K562 (cell line): ENCODE data around the gene LMNTD2. TPM values are rescaled to one million over a fixed set of nuclear protein-coding genes. Genes with fewer than 3 reads are reported as not detected.

ENCODE experiments used
- CBX8 ChIP-seq: fragments of 200-600 bp; sonication (generic); IDR thresholded peaks from 2 replicates; pipeline ENCODE4 v1.6.1; 2012; ENCODE audit warnings: borderline replicate concordance, mixed run types, low read depth, mild to moderate bottlenecking, moderate library complexity, mixed read lengths, low read length, control low read depth, inconsistent platforms; ENCODE audit not compliant: poor library complexity, severe bottlenecking; ENCODE audit errors: extremely low read depth
- MCM7 ChIP-seq, 2 experiments: fragments of 450-650 bp; IDR thresholded peaks; 2 replicates each; pipeline ENCODE4 v1.6.1; 2016 to 2018
- MYC ChIP-seq, 2 experiments: fragments of 250-450 bp in 1 of 2; sonication (Bioruptor Pico) in 1 of 2; IDR thresholded peaks; 2 replicates each; pipeline versions ENCODE4 v1.5.1 to v1.6.1; 2012 to 2021; ENCODE audit warnings: low read depth in 2 of 2, borderline replicate concordance in 1 of 2, improper control_type of control experiment in 1 of 2, low read length in 1 of 2, mild to moderate bottlenecking in 1 of 2, moderate library complexity in 1 of 2
- RBM22 ChIP-seq: fragments of 200-400 bp; formaldehyde crosslinking; IDR thresholded peaks from 2 replicates; pipeline ENCODE4 v1.6.1; 2018; ENCODE audit warnings: low read length, low read depth; ENCODE audit not compliant: poor library complexity, severe bottlenecking
- RBM25 ChIP-seq: fragments of 200-400 bp; formaldehyde crosslinking; IDR thresholded peaks from 2 replicates; pipeline ENCODE4 v1.6.1; 2018; ENCODE audit warnings: low read length, low read depth, moderate library complexity; ENCODE audit not compliant: severe bottlenecking
- SAFB ChIP-seq: fragments of 200-400 bp; formaldehyde crosslinking; IDR thresholded peaks from 2 replicates; pipeline ENCODE4 v1.6.1; 2017; ENCODE audit warnings: low read depth, low read length, borderline replicate concordance
- ZNF644 ChIP-seq: fragments of 200-800 bp; sonication (Bioruptor generic); IDR thresholded peaks from 2 replicates; pipeline ENCODE4 v1.6.1; 2016; ENCODE audit warnings: low read depth, missing genetic modification characterization, missing compliant biosample characterization
- polyA plus RNA-seq, 8 experiments: library from polyadenylated mRNA; depleted of rRNA in 4 of 8; stranded (reverse) in 5 of 8; unstranded in 3 of 8; fragments of >200 nt; fragmentation: Nextera tagmentation in 2 of 8; fragmentation: Illumina TruSeq in 1 of 8; extraction: Ambion mirVana in 2 of 8; extraction: Trizol in 1 of 8; gene quantifications; 2 replicates each; pipeline versions ENCODE4 v1.2.1 to v1.2.3, GENCODE V29; 2011 to 2014; ENCODE audit warnings: inconsistent platforms in 1 of 8, missing spikeins in 1 of 8
- total RNA-seq, 7 experiments: library from RNA; depleted of rRNA in 6 of 7; stranded (reverse); fragments of >200 nt in 6 of 7; fragmentation: Illumina TruSeq in 2 of 7; extraction: Trizol in 2 of 7; gene quantifications; 2 replicates each; pipeline versions ENCODE4 v1.2.1 to v1.2.3, GENCODE V29; 2011 to 2021; ENCODE audit warnings: low replicate concordance in 1 of 7
- TF ChIP-seq, protein P1 (sequence below): fragments of 450-650 bp; formaldehyde crosslinking; IDR thresholded peaks from 2 replicates; pipeline ENCODE4 v1.4.0; 2020; ENCODE audit warnings: mild to moderate bottlenecking, moderate library complexity
- TF ChIP-seq, protein P2 (sequence below): sonication (generic); formaldehyde crosslinking; IDR thresholded peaks from 2 replicates; pipeline ENCODE4 v1.8.1; 2023; ENCODE audit warnings: mild to moderate bottlenecking, missing genetic modification reagents
- TF ChIP-seq, protein P3 (sequence below): sonication (generic); formaldehyde crosslinking; IDR thresholded peaks from 2 replicates; pipeline ENCODE4 v1.8.0; 2022; ENCODE audit warnings: missing genetic modification reagents, mild to moderate bottlenecking, borderline replicate concordance
- TF ChIP-seq, protein P4 (sequence below): sonication (generic); formaldehyde crosslinking; IDR thresholded peaks from 2 replicates; pipeline ENCODE4 v1.8.1; 2023; ENCODE audit warnings: missing genetic modification reagents, mild to moderate bottlenecking, borderline replicate concordance
- TF ChIP-seq, protein P5 (sequence below): fragments of 250-450 bp; sonication (Bioruptor Pico); IDR thresholded peaks from 2 replicates; pipeline ENCODE4 v1.5.0; 2021
- TF ChIP-seq, protein P6 (sequence below): sonication (generic); formaldehyde crosslinking; IDR thresholded peaks from 2 replicates; pipeline ENCODE4 v1.9.0; 2022; ENCODE audit warnings: mild to moderate bottlenecking, missing genetic modification reagents

The LMNTD2 gene
- total and polyA plus RNA-seq, 9 of the 15 experiments (the other 6 are each of a cell fraction or from before 2014, with no cell fraction given), result 0.48 to 4.2 (median 1.5) TPM; not detected in 3

DNA sequence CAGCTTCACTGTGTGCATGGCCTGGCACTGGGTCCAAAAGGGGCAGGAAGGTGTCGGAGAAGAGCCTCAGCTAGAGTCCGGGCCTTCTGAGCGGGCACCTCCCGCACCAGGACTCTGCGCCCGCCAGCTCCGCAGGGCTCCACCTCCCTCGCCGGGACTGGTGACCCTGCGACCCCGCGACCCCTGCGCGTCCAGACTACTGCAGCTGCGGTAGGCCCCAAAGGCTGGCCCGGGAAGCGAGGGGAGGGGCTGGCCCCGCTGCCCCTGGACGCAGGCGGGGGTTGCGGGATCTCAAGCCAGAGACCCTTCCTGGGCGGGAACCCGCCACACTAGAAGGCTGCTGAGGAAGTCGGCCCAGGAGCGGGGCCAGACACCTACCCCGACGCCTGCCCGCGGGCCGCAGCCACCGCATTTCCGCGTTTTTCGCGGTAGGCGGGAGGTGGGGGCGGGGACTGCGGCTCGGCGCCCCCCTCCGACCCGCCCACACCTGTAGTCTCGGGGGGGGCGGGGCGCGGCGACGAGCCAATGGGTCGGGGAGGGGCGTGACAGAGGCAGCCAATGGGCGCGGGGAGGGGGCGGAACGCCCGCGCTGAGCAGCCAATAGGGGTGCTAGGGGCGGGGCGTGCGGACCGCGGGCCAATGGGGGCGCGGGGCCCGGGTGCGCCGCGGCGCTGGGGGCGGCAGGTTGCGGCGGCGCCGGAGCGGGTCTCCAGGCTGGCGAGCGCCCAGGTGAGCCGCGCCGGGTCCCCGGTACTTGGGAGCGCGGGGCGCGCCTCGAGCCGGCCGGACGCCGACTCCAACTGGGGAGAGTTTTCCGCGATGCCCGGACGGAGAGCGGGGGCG, at the start of gene LMNTD2, which contains the start of gene RASSF7 (continued):
- TF ChIP-seq, protein P1, sequence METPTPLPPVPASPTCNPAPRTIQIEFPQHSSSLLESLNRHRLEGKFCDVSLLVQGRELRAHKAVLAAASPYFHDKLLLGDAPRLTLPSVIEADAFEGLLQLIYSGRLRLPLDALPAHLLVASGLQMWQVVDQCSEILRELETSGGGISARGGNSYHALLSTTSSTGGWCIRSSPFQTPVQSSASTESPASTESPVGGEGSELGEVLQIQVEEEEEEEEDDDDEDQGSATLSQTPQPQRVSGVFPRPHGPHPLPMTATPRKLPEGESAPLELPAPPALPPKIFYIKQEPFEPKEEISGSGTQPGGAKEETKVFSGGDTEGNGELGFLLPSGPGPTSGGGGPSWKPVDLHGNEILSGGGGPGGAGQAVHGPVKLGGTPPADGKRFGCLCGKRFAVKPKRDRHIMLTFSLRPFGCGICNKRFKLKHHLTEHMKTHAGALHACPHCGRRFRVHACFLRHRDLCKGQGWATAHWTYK, result peak; percentile 77; the same call in 1 of the 2 replicates
- no peak for TF ChIP-seq ZNF644
- TF ChIP-seq, protein P2, sequence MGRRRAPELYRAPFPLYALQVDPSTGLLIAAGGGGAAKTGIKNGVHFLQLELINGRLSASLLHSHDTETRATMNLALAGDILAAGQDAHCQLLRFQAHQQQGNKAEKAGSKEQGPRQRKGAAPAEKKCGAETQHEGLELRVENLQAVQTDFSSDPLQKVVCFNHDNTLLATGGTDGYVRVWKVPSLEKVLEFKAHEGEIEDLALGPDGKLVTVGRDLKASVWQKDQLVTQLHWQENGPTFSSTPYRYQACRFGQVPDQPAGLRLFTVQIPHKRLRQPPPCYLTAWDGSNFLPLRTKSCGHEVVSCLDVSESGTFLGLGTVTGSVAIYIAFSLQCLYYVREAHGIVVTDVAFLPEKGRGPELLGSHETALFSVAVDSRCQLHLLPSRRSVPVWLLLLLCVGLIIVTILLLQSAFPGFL (CRISPR knock-in tag), result no peak
- TF ChIP-seq MYC (IDR thresholded peaks at IDR 0.05; ENCODE audit: low read depth, low read length), result no peak; the same call in 1 of the 2 replicates
- TF ChIP-seq MYC (CRISPR knock-in tag; IDR thresholded peaks at IDR 0.05; ENCODE audit: borderline replicate concordance, low read depth), result peak; percentile 68; the same call in 1 of the 2 replicates
- TF ChIP-seq CBX8, result no peak
- peak; percentile 99 for TF ChIP-seq RBM25
- TF ChIP-seq, protein P3, sequence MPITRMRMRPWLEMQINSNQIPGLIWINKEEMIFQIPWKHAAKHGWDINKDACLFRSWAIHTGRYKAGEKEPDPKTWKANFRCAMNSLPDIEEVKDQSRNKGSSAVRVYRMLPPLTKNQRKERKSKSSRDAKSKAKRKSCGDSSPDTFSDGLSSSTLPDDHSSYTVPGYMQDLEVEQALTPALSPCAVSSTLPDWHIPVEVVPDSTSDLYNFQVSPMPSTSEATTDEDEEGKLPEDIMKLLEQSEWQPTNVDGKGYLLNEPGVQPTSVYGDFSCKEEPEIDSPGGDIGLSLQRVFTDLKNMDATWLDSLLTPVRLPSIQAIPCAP (CRISPR knock-in tag), result no peak
- TF ChIP-seq, protein P4, sequence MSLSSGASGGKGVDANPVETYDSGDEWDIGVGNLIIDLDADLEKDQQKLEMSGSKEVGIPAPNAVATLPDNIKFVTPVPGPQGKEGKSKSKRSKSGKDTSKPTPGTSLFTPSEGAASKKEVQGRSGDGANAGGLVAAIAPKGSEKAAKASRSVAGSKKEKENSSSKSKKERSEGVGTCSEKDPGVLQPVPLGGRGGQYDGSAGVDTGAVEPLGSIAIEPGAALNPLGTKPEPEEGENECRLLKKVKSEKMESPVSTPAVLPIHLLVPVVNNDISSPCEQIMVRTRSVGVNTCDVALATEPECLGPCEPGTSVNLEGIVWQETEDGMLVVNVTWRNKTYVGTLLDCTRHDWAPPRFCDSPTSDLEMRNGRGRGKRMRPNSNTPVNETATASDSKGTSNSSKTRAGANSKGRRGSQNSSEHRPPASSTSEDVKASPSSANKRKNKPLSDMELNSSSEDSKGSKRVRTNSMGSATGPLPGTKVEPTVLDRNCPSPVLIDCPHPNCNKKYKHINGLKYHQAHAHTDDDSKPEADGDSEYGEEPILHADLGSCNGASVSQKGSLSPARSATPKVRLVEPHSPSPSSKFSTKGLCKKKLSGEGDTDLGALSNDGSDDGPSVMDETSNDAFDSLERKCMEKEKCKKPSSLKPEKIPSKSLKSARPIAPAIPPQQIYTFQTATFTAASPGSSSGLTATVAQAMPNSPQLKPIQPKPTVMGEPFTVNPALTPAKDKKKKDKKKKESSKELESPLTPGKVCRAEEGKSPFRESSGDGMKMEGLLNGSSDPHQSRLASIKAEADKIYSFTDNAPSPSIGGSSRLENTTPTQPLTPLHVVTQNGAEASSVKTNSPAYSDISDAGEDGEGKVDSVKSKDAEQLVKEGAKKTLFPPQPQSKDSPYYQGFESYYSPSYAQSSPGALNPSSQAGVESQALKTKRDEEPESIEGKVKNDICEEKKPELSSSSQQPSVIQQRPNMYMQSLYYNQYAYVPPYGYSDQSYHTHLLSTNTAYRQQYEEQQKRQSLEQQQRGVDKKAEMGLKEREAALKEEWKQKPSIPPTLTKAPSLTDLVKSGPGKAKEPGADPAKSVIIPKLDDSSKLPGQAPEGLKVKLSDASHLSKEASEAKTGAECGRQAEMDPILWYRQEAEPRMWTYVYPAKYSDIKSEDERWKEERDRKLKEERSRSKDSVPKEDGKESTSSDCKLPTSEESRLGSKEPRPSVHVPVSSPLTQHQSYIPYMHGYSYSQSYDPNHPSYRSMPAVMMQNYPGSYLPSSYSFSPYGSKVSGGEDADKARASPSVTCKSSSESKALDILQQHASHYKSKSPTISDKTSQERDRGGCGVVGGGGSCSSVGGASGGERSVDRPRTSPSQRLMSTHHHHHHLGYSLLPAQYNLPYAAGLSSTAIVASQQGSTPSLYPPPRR (CRISPR knock-in tag), result no peak
- no peak for TF ChIP-seq RBM22
- TF ChIP-seq, protein P5, sequence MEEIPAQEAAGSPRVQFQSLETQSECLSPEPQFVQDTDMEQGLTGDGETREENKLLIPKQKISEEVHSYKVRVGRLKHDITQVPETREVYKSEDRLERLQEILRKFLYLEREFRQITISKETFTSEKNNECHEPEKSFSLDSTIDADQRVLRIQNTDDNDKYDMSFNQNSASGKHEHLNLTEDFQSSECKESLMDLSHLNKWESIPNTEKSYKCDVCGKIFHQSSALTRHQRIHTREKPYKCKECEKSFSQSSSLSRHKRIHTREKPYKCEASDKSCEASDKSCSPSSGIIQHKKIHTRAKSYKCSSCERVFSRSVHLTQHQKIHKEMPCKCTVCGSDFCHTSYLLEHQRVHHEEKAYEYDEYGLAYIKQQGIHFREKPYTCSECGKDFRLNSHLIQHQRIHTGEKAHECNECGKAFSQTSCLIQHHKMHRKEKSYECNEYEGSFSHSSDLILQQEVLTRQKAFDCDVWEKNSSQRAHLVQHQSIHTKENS (CRISPR knock-in tag), result no peak
- TF ChIP-seq SAFB, result no peak
- no peak for TF ChIP-seq MCM7 (IDR thresholded peaks at IDR 0.05)
- TF ChIP-seq, protein P6, sequence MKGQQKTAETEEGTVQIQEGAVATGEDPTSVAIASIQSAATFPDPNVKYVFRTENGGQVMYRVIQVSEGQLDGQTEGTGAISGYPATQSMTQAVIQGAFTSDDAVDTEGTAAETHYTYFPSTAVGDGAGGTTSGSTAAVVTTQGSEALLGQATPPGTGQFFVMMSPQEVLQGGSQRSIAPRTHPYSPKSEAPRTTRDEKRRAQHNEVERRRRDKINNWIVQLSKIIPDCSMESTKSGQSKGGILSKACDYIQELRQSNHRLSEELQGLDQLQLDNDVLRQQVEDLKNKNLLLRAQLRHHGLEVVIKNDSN (CRISPR knock-in tag), result no peak; the same call in 1 of the 2 replicates
